ENCODE results near the gene PHRF1.

PHRF1 gene

DNA sequence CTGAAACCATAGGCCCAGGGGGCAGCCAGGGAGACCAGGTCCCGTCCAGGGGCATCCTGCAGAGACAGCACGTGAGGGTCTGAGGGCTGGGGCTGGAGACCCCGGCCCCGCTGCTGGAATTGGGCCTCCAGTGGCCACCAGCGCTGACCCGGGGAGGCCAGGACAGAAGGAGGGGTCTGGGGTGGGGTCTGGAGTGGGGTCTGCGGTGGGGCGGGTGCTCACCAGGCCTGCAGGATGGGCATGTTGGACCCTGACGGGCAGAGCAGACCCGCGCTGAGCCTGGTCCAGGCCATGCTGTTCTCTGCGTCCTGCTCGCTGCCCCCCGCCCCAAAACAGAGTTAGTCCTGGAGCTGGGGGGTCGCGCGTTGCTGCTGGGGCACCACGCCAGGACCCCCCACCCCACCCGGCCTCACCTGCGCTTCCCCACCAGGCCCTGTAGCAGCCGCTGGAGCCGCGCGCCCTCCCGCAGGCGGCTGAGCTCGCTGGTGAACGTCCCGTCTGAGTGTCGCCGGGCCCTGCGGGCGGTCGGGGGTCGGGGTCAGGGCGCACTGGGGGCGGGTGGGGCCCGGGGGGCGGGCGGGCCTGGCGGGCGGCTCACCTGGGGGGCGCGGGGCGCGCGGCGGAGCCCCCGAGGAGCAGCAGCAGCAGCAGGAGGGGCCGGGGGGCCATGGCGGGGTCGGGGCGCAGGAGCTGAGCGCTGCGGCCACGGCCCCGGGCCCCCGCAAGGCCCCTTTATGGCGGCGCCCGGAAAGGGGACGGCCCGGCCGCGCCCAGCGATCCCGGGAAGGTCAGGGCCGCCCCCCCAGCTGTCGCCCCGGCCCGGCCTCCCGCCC is 50.4 kb downstream of the PHRF1 start, which contains the start of gene SCT:
Gene SCT, minus strand, starts transcription at position 707 of the 833 bp plus-strand sequence. Its CDS starts 38 bp downstream, at position 669.
- no peak for DNase-seq (ENCODE audit: low read depth in 2 of 2)
- TF ChIP-seq, protein P1, sequence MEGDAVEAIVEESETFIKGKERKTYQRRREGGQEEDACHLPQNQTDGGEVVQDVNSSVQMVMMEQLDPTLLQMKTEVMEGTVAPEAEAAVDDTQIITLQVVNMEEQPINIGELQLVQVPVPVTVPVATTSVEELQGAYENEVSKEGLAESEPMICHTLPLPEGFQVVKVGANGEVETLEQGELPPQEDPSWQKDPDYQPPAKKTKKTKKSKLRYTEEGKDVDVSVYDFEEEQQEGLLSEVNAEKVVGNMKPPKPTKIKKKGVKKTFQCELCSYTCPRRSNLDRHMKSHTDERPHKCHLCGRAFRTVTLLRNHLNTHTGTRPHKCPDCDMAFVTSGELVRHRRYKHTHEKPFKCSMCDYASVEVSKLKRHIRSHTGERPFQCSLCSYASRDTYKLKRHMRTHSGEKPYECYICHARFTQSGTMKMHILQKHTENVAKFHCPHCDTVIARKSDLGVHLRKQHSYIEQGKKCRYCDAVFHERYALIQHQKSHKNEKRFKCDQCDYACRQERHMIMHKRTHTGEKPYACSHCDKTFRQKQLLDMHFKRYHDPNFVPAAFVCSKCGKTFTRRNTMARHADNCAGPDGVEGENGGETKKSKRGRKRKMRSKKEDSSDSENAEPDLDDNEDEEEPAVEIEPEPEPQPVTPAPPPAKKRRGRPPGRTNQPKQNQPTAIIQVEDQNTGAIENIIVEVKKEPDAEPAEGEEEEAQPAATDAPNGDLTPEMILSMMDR (IDR thresholded peaks at IDR 0.05; ENCODE audit: low read depth, low read length), result no peak
- no peak within 1 kb of the TSS for H3K4me3 ChIP-seq (replicated peaks in 1 of 2; ENCODE audit: low read depth in 2 of 2, low read length in 2 of 2)

DNA sequence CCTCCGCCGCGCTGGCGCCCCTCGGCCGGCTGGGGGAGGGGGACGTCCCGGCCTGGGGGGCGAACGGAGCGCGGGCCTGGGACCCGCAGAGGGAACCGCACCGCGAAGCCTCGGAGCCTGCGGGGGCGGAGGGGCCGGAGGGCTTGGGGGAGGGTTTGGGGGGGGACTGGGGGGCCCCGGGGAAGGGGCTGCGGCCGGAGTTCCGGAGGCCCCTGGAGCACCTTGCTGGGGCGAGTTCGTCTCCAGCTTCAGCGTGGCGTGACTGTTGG is 51.0 kb downstream of the PHRF1 start:
- DNase-seq (ENCODE audit: low read depth in 2 of 2), result no peak
- TF ChIP-seq, protein P1 (IDR thresholded peaks at IDR 0.05; ENCODE audit: low read depth, low read length), result no peak
- no peak overlapping the region for H3K4me3 ChIP-seq (replicated peaks in 1 of 2; ENCODE audit: low read depth in 2 of 2, low read length in 2 of 2)

- no peak overlapping the region for H3K4me3 ChIP-seq (replicated peaks in 1 of 2; ENCODE audit: low read depth in 2 of 2, low read length in 2 of 2)
- no peak for DNase-seq (ENCODE audit: low read depth in 2 of 2)
- TF ChIP-seq, protein P1 (IDR thresholded peaks at IDR 0.05; ENCODE audit: low read depth, low read length), result no peak
These were observed 51.8 kb downstream of the PHRF1 start for GRCh38 chr11:628056-628455.

DNA sequence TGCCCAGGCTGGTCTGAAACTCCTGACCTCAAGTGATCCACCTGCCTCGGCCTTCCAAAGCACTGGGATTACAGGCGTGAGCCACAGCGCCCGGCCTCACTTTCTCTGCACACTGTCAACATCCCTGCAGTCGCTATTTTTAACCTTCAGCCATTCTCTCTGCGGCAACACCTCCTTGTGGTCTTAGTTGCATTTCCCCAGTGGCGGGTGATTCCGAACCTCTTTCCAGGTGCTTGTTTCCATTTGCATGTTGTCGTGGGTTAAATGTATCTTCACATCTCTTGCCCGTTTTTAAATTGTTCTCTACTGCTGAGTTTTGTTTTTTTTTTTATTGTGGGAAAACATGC is 52.9 kb downstream of the PHRF1 start:
- H3K4me3 ChIP-seq (replicated peaks in 1 of 2; ENCODE audit: low read depth in 2 of 2, low read length in 2 of 2), result no peak overlapping the region
- no peak for DNase-seq (ENCODE audit: low read depth in 2 of 2)
- TF ChIP-seq, protein P1 (IDR thresholded peaks at IDR 0.05; ENCODE audit: low read depth, low read length), result no peak

DNA sequence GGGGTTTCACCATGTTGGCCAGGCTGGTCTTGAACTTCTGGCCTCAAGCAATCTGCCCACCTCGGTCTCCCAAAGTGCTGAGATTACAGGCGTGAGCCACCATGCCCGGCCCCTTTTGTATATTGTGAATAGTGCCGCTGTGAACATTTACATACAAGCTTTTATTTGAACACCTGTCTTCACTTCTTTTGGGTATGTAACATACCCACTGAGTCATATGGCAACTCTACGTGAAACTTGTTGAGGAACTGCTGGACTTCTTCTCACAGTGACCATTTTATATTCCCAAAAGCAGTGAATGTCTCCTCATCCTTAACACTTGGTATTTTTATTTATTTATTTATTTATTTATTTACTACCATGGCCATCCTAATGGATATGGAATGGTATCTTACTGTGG is 54.6 kb downstream of the PHRF1 start:
- TF ChIP-seq, protein P1 (IDR thresholded peaks at IDR 0.05; ENCODE audit: low read depth, low read length), result no peak
- DNase-seq (ENCODE audit: low read depth in 2 of 2), result no peak
- H3K4me3 ChIP-seq (replicated peaks in 1 of 2; ENCODE audit: low read depth in 2 of 2, low read length in 2 of 2), result no peak overlapping the region

GRCh38 chr11:635945-636510 is 59.8 kb downstream of the PHRF1 start:
- TF ChIP-seq, protein P1 (IDR thresholded peaks at IDR 0.05; ENCODE audit: low read depth, low read length), result no peak
- no peak overlapping the region for H3K4me3 ChIP-seq (replicated peaks in 1 of 2; ENCODE audit: low read depth in 2 of 2, low read length in 2 of 2)
- DNase-seq (ENCODE audit: low read depth in 2 of 2), result no peak

Data from cardiac fibroblast (primary cell).